Stimulated activated naive CD4-positive, alpha-beta T cell (primary cell): ENCODE measurements around the gene TOR2A.
"Not testable (repeated sequence)": the region's sequence is repeated elsewhere in the genome, so short reads cannot be mapped to it uniquely, and the experiment has no call there.

Experiments used
- DNase-seq, 6 experiments: peaks; one replicate each; lab custom pipeline; 2025; lab: John Stamatoyannopoulos, UW

TOR2A gene

DNA sequence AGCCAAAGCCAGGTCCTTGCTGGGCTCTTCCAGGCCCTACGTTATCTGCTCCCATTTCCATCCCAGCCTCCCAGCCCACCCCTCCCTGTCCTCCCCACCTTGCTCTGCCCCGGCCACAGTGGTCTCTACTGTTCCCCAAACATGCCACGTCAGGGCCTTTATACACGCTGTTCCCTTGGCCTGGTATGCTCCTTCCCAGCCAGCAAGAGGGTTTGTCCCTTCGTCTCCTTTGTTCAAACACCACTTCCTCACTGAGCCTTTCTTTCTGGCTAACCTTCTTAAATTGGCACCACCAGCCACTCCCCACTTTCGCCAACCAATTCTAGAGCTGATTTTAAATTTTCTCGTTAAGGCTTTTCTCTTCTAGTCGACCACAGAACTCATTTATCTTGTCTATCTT is 33.6 kb upstream of the TOR2A start:
- DNase-seq, result no peak

GRCh38 chr9:127767909-127768331 is 32.8 kb upstream of the TOR2A start:
- no peak for DNase-seq

DNA sequence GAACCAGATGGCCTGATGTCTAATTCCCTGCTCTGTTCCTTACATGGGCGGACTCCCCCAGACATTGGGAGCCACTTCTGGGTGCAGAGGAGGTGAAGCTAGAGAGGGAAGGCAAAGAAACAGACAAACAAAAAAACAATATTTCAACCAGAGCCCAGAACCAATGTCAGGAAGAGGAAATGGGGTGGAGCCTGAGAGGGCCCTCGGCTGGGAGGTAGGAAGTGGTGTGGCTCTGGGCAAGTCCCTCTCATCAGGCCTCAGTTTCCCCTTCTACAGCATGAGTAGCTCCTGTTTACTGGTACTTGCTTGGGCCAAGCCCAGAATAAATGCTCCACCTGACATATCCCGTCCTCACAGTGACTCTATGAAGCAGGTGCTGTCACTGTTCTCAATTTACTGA is 32.3 kb upstream of the TOR2A start:
- DNase-seq, result no peak

DNA sequence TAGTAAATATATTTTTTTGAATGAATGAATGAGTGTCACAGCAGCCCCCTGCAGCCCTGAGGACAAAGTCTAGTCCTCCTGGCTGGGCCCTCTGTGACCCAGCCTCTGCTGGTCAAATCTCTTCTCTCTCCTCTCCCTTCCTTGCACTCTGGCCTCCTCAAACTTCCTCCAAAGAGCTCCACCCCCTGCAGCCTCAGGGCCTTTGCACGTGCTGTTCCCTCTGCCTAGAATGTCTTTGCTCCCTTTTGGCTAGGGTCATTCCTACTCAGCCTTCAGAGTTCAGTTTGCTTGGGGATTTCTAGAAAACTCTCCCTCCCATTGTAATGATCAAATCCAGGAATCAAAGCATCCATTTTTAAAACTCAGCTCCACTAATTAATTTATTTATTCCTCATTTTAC is 30.3 kb upstream of the TOR2A start:
- no peak for DNase-seq

- no peak for DNase-seq
These were observed 28.9 kb upstream of the TOR2A start for GRCh38 chr9:127763918-127764384.

DNA sequence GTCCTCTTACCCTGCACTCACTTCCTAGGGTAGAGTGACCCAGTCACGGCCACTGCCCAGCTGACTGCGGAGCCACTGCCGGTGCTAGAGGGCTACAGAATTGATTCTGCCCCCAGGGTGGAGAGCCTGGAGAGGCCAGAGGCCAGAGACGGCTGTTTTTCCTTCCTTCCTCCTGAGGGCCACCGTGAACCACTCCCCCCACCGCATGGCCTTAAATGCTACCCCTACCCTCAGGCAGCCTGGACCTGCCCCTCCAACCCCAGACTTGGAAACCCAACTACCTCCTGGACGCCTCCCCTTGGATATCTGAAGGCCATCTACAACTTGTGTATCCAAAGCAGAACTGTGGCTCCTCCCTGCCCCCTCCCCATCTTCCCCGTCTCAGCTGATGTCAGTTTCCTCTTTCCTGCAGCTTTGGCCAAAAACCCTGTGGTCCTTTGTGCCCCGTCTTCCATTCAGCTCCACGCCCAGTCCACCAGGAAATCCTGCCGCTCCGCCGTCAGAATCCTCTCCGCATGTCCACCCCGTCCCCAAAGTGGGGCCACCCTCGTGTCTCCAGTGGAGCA is 27.1 kb upstream of the TOR2A start:
- no peak for DNase-seq

GRCh38 chr9:127761491-127761956 is 26.4 kb upstream of the TOR2A start:
- DNase-seq, result no peak

DNA sequence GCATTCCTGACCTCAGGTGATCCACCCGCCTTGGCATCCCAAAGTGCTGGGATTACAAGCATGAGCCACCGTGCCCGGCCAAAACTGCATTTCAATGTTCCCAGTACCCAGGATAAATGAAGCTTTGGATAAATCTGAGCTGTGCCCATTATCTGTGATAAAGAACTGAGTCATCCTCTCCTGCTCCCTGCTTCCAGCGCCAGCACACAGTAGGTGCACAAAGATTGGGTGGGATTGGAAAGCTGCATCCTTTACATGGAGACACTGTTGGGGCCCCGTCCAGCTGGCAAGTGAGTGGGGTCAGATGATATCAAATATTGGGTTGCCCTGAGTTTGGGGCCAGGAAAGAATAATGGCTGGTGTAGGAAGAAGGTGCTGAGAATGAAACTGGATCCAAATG is 26.0 kb upstream of the TOR2A start:
- no peak for DNase-seq

- no peak for DNase-seq
These were observed 23.7 kb upstream of the TOR2A start for GRCh38 chr9:127758843-127759242.

- not testable (repeated sequence) for DNase-seq
These were observed 21.7 kb upstream of the TOR2A start for GRCh38 chr9:127756776-127757175.

GRCh38 chr9:127756233-127756632 is 21.1 kb upstream of the TOR2A start:
- DNase-seq, result no peak

DNA sequence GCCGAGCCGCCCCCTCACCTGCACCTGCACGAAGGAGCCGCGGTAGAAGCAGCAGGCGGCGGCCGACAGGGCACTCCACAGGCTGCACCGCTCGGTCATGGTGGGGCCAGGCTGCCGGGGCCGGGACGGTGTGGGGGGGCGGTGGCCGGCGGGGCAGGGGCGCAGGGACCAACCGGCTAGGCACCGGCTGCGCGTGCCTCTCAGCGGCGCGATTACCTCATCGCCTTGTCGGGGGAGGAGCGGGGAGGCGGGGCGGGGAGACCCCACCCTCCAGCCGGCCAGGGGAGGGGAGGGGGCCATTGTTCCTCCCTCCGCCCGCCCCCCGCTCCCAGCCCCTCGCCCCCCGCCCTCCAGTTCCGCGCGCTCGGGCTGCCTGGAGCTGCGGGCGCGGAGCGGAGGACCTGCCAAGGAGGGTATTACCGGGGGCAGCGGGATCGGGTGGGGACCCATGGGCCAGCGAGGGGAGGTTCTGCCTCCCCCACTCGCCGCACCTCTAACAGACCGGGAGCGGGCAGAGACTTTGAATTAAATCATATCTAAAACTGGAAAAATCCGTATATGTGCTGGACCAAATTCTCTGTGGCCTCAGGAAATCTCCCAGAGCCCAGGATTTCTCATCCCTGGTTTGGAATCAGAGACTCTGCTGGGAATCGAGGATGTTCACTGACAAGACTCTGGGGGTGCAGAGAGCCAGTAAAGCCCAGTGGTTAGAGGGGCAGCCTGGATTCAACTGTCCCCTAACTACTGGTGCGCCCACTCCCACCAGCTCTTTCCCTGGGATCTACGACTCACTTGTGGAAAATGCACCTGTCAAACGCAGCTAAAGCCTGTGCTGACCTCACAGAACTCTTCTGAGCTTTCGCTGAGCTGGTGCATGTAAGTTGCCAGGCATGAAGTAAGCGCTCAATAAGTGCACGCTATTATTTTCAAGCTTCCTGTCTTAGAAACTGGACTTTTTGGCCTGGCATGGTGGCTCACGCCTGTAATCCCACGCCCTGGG is 20.3 kb upstream of the TOR2A start:
- no peak for DNase-seq

- no peak for DNase-seq
These were observed 19.3 kb upstream of the TOR2A start for GRCh38 chr9:127754099-127755060.

GRCh38 chr9:127753622-127754021 is 18.5 kb upstream of the TOR2A start:
- DNase-seq, result no peak

DNA sequence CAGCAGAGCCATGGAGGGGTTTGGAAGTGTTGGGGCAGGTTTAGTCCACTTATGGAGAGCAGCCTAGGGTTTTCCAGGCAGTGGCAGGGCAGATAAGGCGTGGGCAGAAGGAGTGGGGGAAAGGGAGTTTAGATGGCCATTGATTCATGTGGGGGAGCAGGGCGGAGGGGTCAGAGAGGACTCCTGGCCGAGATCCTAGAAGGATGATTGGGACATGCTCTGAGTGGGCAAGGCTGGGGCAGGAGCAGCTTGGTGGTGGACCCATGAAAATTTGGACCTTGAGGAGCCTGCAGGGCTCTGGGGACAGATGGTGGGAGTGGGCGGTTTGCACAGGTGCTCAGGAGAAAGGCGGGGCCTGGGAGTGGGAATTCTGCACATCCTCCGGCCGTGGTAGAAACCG is 18.1 kb upstream of the TOR2A start:
- no peak for DNase-seq

GRCh38 chr9:127751269-127752054 is 16.4 kb upstream of the TOR2A start:
- DNase-seq, result no peak

DNA sequence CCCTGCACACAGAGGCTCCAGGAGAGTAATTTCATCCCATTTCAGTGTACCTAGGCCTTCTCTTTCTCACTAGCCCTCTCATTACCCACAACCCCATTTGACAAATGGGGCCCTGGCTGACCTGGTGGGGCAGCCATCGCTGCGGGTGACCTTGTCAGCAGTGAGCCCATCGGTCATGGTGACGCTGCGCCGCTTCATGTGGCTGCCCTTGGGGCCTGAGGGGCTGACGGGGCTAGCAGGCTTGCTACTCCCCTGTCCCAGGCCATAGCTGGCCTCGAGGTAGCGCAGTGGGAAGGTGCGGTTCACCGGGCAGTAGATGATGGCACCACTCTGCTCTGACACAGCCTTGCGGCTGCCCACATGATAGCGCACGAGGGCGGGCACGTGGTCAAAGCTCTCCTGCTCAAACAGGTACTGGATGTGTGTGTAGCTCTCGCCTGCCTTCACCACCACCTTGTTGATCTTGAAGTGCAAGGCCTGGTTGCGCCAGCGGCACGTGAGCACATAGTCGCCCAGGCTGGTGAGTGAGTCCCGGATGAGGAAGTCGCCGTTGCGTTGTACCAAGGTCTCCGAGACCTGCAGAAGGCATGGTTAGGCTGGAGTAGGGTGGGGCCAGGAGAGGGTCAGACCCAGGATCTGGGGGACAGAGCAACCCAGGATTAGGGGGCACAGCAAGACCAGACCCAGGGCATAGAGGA is 14.1 kb upstream of the TOR2A start:
- no peak for DNase-seq

- DNase-seq, result peak in 5 of 6 experiments; percentile 12 to 61 (median 19)
These were observed 12.0 kb upstream of the TOR2A start for GRCh38 chr9:127746959-127747569.

GRCh38 chr9:127744398-127745110 is 9.5 kb upstream of the TOR2A start:
- no peak for DNase-seq
